GM12872 (cell line): Measurements from ENCODE around the gene HEATR9.

Experiments
- TF ChIP-seq, protein P1 (sequence below): IDR thresholded peaks from 3 replicates; pipeline ENCODE4 v1.5.1; 2011; ENCODE audit warnings: low read depth, mild to moderate bottlenecking, low read length, moderate library complexity; ENCODE audit not compliant: insufficient read depth

The HEATR9 gene

DNA sequence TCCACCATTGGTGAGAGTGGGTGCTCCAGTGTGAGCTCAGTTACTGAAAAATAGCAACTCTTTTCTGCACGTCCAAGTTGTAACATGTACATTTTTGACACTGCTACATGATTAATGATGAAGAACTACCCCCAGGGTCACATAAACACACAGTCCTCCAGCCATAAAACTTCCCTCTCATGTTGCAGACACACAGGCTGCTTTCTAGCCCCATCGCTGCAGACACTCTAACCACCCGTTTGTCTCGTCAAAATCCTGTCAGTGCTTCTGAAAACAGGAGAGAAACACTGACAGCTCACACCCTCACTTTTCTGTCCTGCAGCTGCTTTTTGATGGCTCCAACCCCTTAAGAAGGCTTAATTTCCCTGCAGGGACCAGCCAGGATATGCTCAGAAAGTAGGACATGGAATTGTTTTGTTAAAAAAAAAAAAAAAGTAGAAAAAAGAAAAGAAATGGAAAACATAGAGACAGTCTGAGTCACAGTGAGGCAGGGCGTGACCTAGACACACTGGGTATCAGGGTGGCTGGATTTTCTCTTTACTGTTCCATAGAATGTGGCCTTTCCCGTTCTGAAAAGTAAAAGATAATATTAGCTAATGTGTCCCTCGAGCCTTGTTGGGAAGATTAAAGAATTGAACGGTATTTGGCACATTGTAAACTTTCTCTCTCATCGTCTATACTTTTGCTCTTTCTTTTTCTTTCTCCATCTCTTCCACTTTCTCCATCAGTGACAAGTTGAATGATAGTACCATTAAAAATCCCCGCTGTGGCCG lies 32.2 kb upstream of the HEATR9 start:
- TF ChIP-seq, protein P1, sequence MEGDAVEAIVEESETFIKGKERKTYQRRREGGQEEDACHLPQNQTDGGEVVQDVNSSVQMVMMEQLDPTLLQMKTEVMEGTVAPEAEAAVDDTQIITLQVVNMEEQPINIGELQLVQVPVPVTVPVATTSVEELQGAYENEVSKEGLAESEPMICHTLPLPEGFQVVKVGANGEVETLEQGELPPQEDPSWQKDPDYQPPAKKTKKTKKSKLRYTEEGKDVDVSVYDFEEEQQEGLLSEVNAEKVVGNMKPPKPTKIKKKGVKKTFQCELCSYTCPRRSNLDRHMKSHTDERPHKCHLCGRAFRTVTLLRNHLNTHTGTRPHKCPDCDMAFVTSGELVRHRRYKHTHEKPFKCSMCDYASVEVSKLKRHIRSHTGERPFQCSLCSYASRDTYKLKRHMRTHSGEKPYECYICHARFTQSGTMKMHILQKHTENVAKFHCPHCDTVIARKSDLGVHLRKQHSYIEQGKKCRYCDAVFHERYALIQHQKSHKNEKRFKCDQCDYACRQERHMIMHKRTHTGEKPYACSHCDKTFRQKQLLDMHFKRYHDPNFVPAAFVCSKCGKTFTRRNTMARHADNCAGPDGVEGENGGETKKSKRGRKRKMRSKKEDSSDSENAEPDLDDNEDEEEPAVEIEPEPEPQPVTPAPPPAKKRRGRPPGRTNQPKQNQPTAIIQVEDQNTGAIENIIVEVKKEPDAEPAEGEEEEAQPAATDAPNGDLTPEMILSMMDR: no peak

DNA sequence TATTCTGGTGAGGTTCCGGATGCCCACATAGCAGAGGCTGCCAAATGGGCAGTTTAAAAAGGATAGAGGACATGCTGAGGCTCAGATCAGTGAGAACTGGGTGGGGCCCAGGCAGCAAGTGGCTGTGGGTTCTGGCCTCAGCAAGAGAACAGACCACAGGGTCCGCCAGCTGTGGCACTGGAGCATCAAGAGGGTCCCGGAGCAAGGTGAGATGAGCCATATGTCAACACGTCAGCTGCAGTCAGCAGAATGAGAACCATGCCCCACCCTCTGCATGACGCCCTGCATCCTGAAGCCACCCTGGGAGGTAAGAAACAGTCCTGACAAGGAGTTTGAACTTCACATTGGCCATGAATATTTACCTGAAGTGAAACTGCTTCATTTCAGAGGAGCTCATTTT lies 31.6 kb upstream of the HEATR9 start:
- TF ChIP-seq, protein P1: no peak

DNA sequence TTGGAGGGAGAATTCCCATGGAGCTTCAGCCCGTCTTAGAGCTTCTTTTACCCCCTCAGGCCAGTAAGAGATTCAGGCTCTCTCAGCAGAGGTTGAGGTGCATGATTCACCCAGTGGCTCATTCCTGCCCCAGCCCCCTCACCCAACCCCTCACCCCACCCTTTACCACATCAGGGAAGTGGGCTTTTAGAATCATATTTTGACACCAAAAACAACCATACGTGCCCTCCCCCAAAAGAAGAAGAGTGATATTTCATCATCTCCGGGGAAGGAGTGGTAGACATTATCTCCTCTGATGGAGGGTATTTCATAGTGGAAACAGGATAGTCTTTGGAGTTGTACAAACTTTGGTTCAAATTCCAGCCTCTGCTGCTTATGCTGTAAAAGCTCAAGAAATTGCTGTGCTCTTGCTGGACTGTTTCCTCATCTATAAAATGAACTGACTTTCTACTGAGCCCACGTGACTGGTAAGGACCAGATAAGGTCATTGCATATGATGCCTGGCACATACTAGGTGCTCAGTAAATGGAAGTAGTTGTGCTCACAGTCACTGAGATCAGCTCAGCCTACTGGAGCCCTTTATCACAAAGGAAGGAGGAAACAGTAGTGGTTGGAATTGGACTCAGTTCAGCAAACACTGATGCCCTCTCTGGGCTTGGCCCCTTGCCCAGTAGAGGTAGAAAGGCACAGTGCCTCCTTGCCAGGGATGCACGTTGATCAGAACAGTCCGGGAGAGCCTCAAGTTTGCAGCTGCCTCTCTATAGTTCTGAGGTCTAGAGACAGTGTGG lies 29.8 kb upstream of the HEATR9 start:
- TF ChIP-seq, protein P1: no peak

DNA sequence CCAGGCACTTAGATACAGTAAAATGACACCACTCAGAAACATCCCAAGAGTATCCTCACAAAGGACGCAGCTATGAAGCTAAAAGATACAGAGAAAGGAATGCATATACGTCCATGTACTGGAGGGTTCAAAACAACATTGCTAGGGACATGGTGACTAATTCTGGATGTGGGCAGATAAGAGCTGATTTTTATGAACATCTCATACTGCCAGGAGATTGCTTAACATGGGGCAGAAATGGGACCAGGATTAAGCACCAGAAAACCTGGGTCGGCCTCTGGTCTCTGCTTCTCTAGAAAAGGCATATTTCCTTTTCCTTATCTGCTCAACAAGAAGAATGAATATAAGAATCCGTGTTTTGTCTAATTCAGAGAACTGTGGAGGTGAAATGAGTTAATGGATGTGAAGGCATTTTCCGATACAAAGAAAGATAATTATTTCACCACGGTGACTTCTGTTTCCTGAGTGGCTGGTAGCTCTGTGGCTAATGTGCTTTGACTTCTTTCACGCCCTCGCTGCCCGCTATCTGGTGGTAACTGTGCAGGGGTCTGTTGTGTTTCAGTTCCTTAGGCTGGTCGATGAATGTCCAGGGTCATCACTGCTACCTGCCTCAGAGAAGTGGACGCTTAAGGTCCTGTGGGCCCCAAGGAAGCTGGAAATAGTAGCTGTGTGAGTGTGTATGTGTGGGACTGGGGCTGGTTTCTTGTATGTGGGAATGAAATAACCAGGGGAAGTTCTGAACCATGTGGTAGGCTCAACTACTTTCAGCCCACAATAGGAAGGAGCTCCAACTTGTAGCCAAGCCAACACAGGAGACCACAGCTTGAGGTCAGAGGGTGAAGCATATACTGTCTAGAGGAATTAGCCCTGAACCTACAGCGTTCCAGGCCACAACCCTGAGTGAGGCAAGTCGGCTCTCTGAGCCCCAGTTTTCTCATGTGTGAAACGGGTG lies 27.2 kb upstream of the HEATR9 start:
- TF ChIP-seq, protein P1: no peak

DNA sequence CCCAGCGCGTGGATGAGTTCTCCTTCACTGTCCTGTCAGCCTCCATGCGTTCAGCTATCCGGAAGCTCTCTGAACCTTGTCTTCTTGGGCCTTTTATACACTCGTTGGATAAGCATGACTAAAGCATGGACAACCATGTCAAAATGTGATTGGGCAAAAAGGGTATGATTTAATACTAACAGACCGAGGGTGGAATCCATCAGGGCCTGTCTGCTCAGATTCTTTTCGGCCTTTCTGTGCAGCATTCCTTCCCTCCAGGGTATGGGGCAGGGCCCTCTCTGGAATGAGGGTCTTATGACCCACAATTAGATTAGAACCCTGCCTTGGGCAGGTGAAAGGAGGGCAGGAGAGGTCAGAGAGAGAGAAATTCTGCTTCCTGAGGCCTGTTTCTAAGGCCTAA lies 25.5 kb upstream of the HEATR9 start:
- TF ChIP-seq, protein P1: no peak

DNA sequence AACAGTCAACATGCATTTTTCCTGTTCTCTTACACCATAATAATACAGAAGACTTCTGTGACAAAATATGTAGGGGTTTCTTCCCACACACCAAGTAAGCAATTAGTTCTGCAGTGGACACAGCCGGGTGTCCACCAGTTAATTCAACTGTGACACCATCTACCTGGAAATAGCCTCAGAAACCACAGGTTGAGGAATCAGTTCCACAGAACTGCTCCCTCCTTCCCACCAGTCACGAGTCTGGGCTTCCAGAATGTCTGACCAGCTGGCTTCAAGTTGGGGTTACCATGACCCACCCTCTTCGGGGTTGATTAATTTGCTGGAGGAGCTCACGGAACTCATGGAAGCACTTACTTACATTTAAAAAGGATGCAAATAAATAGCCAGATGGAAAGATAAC lies 25.1 kb upstream of the HEATR9 start:
- TF ChIP-seq, protein P1: no peak
